Kidney (tissue), 14 donors: ENCODE data around the gene ANGPTL8. TPM values are rescaled to one million over a fixed set of nuclear protein-coding genes. Genes with fewer than 3 reads are reported as not detected.

Experiments used
- DNase-seq, 5 donors: peaks; one replicate each; pipeline ENCODE4 v3.0.0-alpha.2; 2013 to 2020
- FAIRE-seq: peaks from 2 replicates; lab custom pipeline; 2012; peaks lifted over from hg19 to GRCh38; lab: Jason Lieb, UNC
- H3K27ac ChIP-seq, 2 donors: one replicate each; pipeline ENCODE4 v1.7.0; 2013; ENCODE audit warnings: low read depth in 2 of 2, low read length in 2 of 2, inconsistent platforms in 1 of 2
- H3K27me3 ChIP-seq: one replicate; pipeline ENCODE4 v1.7.1; 2013; ENCODE audit warnings: low read length, inconsistent platforms; ENCODE audit not compliant: control insufficient read depth, insufficient read depth
- H3K36me3 ChIP-seq, 3 donors: one replicate each; pipeline versions ENCODE4 v1.7.0 to v1.7.1; 2013; ENCODE audit warnings: low read length in 3 of 3, control low read depth in 1 of 3, inconsistent platforms in 1 of 3; ENCODE audit not compliant: insufficient read depth in 3 of 3, control insufficient read depth in 2 of 3
- H3K4me1 ChIP-seq, 3 donors: one replicate each; pipeline versions ENCODE4 v1.7.0 to v1.7.1; 2013; ENCODE audit warnings: low read length in 3 of 3, inconsistent platforms in 1 of 3, low read depth in 1 of 3; ENCODE audit not compliant: control insufficient read depth in 2 of 3, insufficient read depth in 2 of 3
- H3K4me3 ChIP-seq, 3 donors: one replicate each; pipeline versions ENCODE4 v1.7.0 to v1.8.1; 2013; ENCODE audit warnings: low read length in 3 of 3, control low read depth in 1 of 3, inconsistent platforms in 1 of 3
- H3K9ac ChIP-seq, 3 donors: one replicate each; pipeline versions ENCODE4 v1.7.0 to v1.7.1; 2013; ENCODE audit warnings: low read length in 3 of 3, control low read depth in 1 of 3, inconsistent platforms in 1 of 3
- H3K9me3 ChIP-seq, 3 donors: one replicate each; pipeline versions ENCODE4 v1.7.0 to v1.7.1; 2013; ENCODE audit warnings: low read length in 3 of 3, control low read depth in 1 of 3, inconsistent platforms in 1 of 3; ENCODE audit not compliant: control insufficient read depth in 2 of 3, insufficient read depth in 1 of 3
- CTCF ChIP-seq: IDR thresholded peaks from 3 replicates; pipeline ENCODE4 v1.5.1; 2012; ENCODE audit warnings: mild to moderate bottlenecking, moderate library complexity, borderline replicate concordance; ENCODE audit not compliant: insufficient read depth; ENCODE audit errors: extremely low read depth
- intact Hi-C: fragments of 100-400 bp; cut with DNase I; formaldehyde crosslinking; loops from one replicate; pipeline ENCODE4 v1.11.1; 2022
- polyA plus RNA-seq: library from polyadenylated mRNA; stranded (reverse); fragments of 350-450 nt; fragmentation: Illumina TruSeq; extraction: RNeasy Lipid Tissue Mini Kit (QIAGEN cat#74804); gene quantifications from one replicate; pipeline ENCODE4 v1.2.3, GENCODE V29; 2014; ENCODE audit warnings: low read depth, low replicate concordance; ENCODE audit not compliant: insufficient read depth
- total RNA-seq: library from RNA; stranded (reverse); fragmentation: NEBNext Ultra II Directional; extraction: Animal tissue kit (Norgen Biotek cat#: 25700); gene quantifications from one replicate; pipeline ENCODE4 v1.2.1, GENCODE V29; 2021
- donor health status: control.
- donor health status: control.
- donor health status: control.
- donor health status: control.
- donor health status: control.
- donor health status: DM: yes; HTN: yes; CAD: no.
- donor health status: Normal renal cell carcinoma (clear cell type).

Gene ANGPTL8
- total and polyA plus RNA-seq, 2 donors from 2014 or later: 1.3 to 1.9 TPM

GRCh38 chr19:11208561-11209471, 30.6 kb upstream of the ANGPTL8 start:
- Histone ChIP-seq H3K9ac (no peak overlapping the region), H3K27me3 (no peaks in the 10 kb centered on the region), H3K9me3 (no peaks in the 10 kb centered on the region), H3K36me3 (peaks cover 8 to 13% (median 12%) of the 10 kb centered on the region in 3 donors), H3K4me3 (no peak overlapping the region), H3K4me1 (peaks cover 0 to 11% (median 4%) of the 10 kb centered on the region in 3 donors), H3K27ac (no peak overlapping the region)
- FAIRE-seq: no peak
- peak in 1 of 5 donors; percentile 72 for DNase-seq
- no peak for TF ChIP-seq CTCF
- intact Hi-C loops: no loop called here

GRCh38 chr19:11209839-11210655, 29.4 kb upstream of the ANGPTL8 start:
- intact Hi-C loops: loop anchor here (10.0 kb wide), 1 partner anchor 175 kb away; no protein-coding TSS in a partner anchor
- H3K4me3 ChIP-seq: no peak overlapping the region
- H3K27me3 ChIP-seq: no peaks in the 10 kb centered on the region
- DNase-seq (no peak), FAIRE-seq (no peak)
- no peak overlapping the region for H3K27ac ChIP-seq
- peaks cover 0 to under 1% (median 0%) of the 10 kb centered on the region in 3 donors for H3K4me1 ChIP-seq
- H3K9me3 ChIP-seq: no peaks in the 10 kb centered on the region
- no peak overlapping the region for H3K9ac ChIP-seq
- peaks cover 12 to 16% (median 14%) of the 10 kb centered on the region in 3 donors for H3K36me3 ChIP-seq
- no peak for TF ChIP-seq CTCF

GRCh38 chr19:11210656-11210928, 28.8 kb upstream of the ANGPTL8 start:
- H3K27ac ChIP-seq: no peak overlapping the region
- no peaks in the 10 kb centered on the region for H3K9me3 ChIP-seq
- H3K27me3 ChIP-seq: no peaks in the 10 kb centered on the region
- intact Hi-C loops: loop anchor here (10.0 kb wide), 1 partner anchor 176 kb away; no protein-coding TSS in a partner anchor
- FAIRE-seq (no peak), DNase-seq (no peak)
- peaks cover 12 to 20% (median 18%) of the 10 kb centered on the region in 3 donors for H3K36me3 ChIP-seq
- TF ChIP-seq CTCF: no peak
- H3K9ac ChIP-seq: no peak overlapping the region
- H3K4me1 ChIP-seq: no peaks in the 10 kb centered on the region
- no peak overlapping the region for H3K4me3 ChIP-seq
